Daoy (cell line): ENCODE results near the gene METTL21C. TPM values are rescaled to one million over a fixed set of nuclear protein-coding genes. Genes with fewer than 3 reads are reported as not detected.

Experiments
- DNase-seq: peaks from one replicate; pipeline ENCODE4 v3.0.0-alpha.2; 2015; ENCODE audit warnings: low read depth
- total RNA-seq: library from RNA; depleted of rRNA; stranded (reverse); fragments of >200 nt; shearing (Covaris generic); gene quantifications from 2 replicates; pipeline ENCODE4 v1.2.3, GENCODE V29; 2014; rRNA removed

METTL21C gene
- not detected in 2 replicates for total RNA-seq

DNA sequence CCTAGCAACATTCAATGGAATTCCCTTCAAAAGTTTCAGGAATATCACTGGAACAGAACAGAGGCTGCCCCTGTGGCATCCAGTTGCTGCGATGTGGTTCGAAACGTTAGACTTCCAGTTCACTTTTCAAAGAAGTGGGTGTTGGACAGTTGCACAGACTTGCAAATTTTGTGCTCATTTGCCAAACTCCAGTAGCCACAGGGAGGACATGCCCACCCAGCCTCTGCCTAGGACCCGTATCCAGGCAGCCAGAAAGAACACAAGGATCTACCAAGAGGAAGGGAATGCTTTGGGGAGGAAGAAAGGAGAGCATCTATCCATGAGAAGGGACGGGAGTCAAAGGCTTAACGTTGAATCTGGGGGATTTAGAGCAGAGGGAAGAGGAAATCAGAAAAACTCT is at the start of gene METTL21C:
Gene METTL21C, minus strand, starts transcription at position 108 of the 400 bp plus-strand sequence. CDS start 546 bp downstream, outside the sequence.
- DNase-seq = no peak

- no peak for DNase-seq
Observed at GRCh38 chr13:102742506-102742905, 47.7 kb upstream of the METTL21C start.

GRCh38 chr13:102742101-102742500 is 47.3 kb upstream of the METTL21C start:
- no peak for DNase-seq

DNA sequence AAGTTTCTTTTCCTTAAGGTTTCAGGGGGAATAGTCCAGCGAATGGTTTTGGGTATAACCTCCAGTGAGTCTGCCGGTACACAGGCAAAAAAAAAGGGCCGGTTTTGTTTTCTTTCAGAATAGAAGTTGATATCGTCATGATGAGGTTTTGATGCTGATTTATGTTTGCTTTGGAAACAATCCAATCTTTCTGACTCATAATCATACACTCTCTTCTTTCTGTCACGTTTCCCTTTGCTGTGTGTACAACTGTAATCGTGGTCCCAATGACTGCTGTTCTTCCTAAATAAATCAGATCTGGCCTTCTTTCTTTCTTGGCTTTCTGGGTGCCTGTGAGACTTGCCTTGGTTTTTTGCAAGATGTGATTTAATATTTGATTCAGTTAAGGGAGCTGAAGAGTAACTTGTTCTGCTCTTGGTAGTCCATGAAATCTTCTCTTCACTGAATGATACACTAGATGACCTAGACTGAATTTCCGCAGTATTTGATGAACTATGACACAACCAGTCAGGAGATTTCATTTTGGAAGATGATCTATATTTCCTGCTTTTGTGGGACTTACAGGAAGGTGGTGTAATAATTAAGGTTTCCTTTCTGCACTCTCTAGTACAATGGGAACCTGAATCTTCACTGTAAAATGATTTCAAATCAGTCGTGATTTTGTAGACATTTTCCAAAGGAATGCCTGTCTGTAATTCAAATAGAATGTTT is 34.9 kb upstream of the METTL21C start:
- DNase-seq = peak; percentile 46

DNA sequence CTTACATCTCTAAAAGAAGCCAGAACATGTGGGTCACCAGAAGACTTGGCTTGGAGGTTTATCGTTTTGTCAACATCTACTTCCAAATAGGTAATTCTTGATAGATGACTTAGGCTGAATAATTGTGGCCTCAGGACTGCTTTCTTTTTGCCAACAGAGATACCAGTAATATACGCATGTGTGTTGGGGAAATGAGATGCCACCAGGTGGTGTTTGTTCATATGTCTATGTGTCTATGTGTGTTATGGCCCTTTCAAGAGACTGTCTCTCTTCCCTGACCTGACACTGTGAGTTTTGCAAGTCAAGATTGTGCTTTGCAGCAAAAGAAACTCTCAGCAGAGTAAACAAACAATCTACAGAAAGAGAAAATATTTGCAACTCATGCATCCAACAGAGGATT is 31.6 kb upstream of the METTL21C start:
- DNase-seq = no peak

GRCh38 chr13:102724923-102725322 is 30.1 kb upstream of the METTL21C start:
- peak; percentile 35 for DNase-seq

DNA sequence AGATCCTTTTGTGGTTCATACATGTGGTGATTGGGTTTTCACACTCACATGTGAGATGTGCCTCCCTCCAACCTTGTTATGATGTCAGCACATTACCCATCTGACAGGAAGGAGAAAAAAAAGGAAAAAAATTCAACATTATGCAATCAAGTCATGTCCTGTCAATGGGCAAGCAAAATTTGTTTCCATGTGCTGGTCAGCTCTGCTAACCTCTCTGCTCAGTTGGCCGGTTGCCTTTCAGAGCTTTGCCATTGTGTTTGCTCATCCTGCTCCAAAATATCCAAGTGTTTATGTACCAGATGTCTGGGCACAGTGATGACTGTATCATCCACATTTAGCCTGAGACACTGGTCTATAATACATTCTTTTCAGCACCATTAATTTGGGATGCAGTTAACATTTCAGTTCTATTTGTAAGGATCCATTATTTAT is 27.0 kb upstream of the METTL21C start:
- no peak for DNase-seq

DNA sequence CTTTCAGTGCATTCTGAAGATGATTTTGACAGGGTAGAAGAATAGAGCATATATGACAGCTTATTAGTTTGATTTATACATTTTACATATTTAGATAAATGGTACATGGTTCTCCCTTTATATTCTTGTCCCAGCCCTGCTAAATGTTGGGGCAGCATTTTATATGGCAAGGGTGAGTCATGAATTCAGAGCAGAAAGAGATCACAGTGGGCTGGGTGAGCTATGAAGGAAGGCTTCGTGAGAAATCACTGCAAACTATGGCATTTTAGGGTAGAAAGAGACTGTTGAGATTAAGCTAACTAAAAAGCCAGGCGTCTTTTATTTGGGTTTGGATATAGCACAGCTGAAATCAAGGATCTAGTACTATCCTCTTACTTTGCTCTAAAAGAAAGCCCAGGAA is 23.9 kb upstream of the METTL21C start:
- DNase-seq = no peak

- no peak for DNase-seq
Observed at GRCh38 chr13:102715447-102715846, 20.6 kb upstream of the METTL21C start.

DNA sequence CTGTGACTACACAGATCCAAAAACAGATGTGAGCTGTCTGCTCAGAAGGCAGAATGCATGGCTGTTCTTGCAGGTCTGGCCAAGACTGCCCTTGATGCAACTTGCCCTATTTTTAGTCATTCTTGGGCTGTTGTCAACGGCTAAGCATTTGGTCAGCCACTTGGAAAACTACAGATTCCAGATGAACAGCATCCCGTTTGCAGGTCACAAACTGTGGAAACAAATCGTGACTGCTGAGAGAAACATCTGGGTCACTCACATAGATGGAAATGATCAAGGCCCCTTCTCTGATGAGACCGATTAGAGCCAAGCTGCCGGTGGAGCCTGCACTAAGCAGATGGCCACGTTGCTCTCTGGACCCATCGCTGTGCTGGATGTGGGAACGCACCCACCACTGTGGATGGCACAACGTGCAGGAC is 15.4 kb upstream of the METTL21C start:
- DNase-seq = no peak

GRCh38 chr13:102709536-102709935 is 14.7 kb upstream of the METTL21C start:
- DNase-seq = no peak

GRCh38 chr13:102708991-102709390 is 14.1 kb upstream of the METTL21C start:
- no peak for DNase-seq

DNA sequence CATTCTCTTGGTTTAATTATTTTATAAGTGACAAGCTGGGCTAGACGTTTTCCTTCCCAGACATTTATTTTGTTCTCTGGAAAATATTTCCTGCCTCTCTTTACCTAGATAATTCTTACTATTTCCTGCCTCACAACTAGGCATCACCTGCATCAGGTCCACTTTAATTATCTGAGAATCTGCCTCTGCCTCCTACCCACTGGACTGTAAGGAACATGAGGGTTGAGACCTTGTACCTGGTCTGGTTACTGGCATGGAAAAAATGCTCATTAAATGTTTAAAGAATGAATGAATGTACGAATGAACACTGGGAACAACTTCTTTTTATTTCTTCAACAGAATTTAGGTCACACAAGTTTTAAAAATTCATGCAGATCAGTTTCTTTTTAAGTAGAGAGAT is 13.4 kb upstream of the METTL21C start:
- no peak for DNase-seq

- peak; percentile 71 for DNase-seq
Observed at GRCh38 chr13:102707467-102707866, 12.6 kb upstream of the METTL21C start.

- DNase-seq = no peak
Observed at GRCh38 chr13:102704238-102705058, 9.6 kb upstream of the METTL21C start.

GRCh38 chr13:102703726-102704035 is 8.8 kb upstream of the METTL21C start:
- no peak for DNase-seq

- no peak for DNase-seq
Observed at GRCh38 chr13:102702965-102703725, 8.3 kb upstream of the METTL21C start.

DNA sequence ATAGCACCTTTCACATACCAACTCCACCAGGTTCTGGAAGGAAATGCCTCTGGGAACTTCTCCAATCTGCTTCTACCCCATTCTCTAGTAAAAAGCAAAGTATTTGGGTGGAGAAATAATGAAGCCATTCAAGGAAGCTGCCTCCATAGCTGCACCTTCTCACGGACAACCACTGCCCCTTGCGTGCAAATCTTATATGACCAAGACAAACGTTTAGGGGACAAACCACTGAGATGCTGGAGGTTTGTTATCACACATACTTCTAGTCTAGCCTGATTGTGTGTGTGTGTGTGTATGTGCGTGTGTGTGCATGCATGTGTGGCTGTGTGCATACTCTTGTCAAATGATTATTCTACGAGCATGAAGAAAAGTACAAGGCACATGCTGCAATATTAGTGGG is 6.5 kb upstream of the METTL21C start:
- no peak for DNase-seq

DNA sequence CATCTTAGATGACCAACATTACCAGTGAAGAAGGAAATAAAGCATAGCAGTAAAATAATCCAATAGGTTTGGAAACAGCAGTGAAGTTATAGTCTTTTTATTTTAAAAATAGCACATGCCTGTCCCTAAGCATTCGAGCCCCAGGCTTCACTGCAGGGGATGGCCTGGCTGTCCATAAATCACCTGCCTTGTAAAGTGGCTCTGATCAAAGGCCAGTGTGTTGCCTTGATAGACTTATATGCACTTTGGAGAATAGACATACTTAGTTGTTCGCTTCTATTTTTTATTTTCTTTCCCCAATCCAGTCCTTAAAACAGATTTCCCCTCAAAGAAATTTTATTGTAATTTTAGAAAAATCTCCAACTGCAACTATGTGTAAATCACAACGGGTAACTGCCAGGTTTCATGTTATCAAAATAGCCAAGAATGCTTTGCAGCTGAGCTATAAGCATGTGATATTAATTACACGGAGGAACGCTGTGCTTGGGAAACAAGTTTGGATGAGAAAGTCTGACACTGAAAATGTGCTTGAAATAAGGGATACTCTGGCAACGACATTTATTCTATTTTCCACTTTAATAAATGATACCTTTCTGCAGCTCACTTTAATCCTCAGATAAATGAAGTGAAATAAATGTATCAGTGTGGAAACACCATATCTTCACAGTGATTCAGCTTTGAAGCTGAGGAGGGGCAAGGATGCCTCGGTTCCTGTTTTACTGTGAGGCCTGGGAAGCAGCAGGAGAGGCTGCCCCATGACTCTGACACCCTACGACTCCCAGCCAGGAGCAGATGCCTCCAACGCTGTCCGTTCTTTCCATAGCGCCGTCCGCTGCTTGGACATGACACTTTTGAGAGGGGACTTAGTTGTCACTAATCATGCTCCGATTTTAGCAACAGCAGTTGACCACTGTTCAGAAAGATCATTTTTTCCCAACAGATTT is 5.5 kb upstream of the METTL21C start:
- DNase-seq = no peak

DNA sequence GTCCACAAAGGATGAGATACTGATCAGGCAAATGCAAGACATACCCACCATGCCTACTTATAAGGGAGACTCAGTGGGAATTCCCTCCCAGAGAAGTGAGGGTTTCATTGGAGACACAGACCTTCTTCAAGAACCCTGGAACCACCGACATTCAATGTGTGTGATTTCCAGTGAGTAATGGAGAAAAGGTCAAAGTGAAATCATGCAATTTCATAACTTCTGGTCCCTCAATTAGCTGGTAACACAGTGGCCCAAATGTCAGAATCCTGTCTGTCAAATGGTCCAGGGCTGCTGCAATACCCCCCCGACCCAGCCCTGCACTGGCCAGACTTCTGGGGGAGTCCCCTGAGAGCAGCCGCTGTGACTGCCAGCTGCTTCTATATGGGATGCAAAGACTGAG is 4.7 kb upstream of the METTL21C start:
- DNase-seq = no peak

- DNase-seq = no peak
Observed at GRCh38 chr13:102698649-102698980, 3.8 kb upstream of the METTL21C start.
